Prostate gland (tissue), 2 donors: ENCODE measurements around the gene CD79B.
"Not testable (repeated sequence)": the region's sequence is repeated elsewhere in the genome, so short reads cannot be mapped to it uniquely, and the experiment has no call there.

Experiments
- POLR2AphosphoS5 ChIP-seq: sonication (generic); formaldehyde crosslinking; IDR thresholded peaks from one replicate; pipeline ENCODE4 v1.6.1; 2017; ENCODE audit warnings: antibody characterized with exemption
- TF ChIP-seq, protein P1 (sequence below), 4 experiments: fragments of 200-600 bp in 2 of 4; fragments of 450-650 bp in 2 of 4; sonication (generic) in 2 of 4; IDR thresholded peaks; 1 replicate in 3 of 4; 2 replicates in 1 of 4; pipeline ENCODE4 v1.5.1; 2016 to 2019; ENCODE audit warnings: antibody characterized with exemption in 4 of 4, mild to moderate bottlenecking in 2 of 4, moderate library complexity in 2 of 4

DNA sequence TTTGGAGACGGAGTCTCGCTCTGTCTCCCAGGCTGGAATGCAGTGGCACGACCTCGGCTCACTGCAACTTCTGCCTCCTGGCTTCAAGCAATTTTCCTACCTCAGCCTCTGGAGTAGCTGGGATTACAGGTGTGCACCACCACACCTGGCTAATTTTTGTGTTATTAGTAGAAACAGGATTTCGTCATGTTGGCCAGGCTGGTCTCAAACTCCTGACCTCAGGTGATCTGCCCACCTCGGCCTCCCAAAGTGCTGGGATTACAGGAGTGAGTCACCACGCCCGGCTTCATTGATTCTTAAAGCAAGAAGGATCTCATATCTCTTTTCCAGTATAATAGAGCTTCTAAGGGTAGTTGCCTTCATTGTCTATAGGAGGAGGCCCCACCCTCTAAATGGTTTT is 27.3 kb downstream of the CD79B start:
- TF ChIP-seq, protein P1, sequence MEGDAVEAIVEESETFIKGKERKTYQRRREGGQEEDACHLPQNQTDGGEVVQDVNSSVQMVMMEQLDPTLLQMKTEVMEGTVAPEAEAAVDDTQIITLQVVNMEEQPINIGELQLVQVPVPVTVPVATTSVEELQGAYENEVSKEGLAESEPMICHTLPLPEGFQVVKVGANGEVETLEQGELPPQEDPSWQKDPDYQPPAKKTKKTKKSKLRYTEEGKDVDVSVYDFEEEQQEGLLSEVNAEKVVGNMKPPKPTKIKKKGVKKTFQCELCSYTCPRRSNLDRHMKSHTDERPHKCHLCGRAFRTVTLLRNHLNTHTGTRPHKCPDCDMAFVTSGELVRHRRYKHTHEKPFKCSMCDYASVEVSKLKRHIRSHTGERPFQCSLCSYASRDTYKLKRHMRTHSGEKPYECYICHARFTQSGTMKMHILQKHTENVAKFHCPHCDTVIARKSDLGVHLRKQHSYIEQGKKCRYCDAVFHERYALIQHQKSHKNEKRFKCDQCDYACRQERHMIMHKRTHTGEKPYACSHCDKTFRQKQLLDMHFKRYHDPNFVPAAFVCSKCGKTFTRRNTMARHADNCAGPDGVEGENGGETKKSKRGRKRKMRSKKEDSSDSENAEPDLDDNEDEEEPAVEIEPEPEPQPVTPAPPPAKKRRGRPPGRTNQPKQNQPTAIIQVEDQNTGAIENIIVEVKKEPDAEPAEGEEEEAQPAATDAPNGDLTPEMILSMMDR (IDR thresholded peaks at IDR 0.05) = not testable (repeated sequence)
- TF ChIP-seq POLR2AphosphoS5 = not testable (repeated sequence)
